ENCODE results near the gene NUP133. TPM values are rescaled to one million over a fixed set of nuclear protein-coding genes. Genes with fewer than 3 reads are reported as not detected.

The NUP133 gene
- total RNA-seq, 6 donors from 2014 or later, result 6.2 to 71.2 (median 28.3) TPM

DNA sequence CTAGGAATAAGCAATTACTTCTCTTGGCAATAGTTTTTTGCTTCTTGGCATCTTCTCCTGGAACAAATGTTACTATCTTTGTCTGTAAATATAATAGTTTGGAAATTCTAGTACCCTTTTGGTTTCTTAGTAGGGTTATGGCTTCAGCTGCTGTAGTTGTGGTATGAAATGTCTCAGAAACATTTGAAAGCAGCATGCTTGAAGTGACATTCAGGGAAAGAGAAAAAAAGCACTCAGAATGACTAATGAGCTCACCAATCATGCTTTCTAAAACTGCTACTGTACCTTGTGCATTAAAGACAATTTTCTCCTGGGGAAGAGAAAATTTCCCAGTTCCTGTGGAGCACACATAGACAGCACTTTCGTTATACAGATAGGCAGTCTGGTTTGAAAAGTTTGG lies 21.0 kb downstream of the NUP133 start:
- WGBS, 2 donors, result 97 to 100% methylated on average over 1 of the region's 1 CpG
- H3K9me3 ChIP-seq, result no peaks in the 10 kb centered on the region
- H3K4me1 ChIP-seq, result no peaks in the 10 kb centered on the region
- H3K4me3 ChIP-seq, result no peak overlapping the region
- ATAC-seq (ENCODE audit: low FRiP score in 2 of 2) (no peak), DNase-seq (no peak)
- H3K27ac ChIP-seq, result no peak overlapping the region
- TF ChIP-seq POLR2AphosphoS5 (IDR thresholded peaks at IDR 0.05), result no peak
- no peak for TF ChIP-seq CTCF (IDR thresholded peaks at IDR 0.05)
- TF ChIP-seq POLR2A (IDR thresholded peaks at IDR 0.05), result no peak
- TF ChIP-seq EP300 (IDR thresholded peaks at IDR 0.05), result no peak
- no peaks in the 10 kb centered on the region for H3K27me3 ChIP-seq
- H3K36me3 ChIP-seq, result peaks cover 20 to 96% (median 54%) of the 10 kb centered on the region in 4 donors

DNA sequence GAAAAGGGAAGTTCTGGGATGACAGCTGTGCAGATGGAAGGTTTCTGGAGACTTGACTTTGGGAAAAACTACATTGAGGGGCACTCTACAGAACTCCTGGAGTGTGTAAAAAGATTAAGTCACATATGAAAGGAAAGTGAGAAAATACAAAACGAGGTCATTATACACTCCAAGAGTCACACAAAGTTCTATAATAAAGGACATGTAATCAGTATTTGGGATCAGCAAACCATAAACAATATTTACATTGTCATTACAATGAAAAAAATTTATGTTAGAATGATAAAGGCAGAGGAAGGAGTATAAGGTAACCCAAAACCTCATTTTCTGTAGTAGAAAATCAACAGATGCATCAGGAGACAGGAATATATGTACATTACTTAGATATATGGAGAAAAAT lies 22.8 kb downstream of the NUP133 start:
- 82 to 85% methylated on average over 1 of the region's 1 CpG for WGBS, 2 donors
- Histone ChIP-seq H3K9me3 (no peaks in the 10 kb centered on the region), H3K4me1 (no peaks in the 10 kb centered on the region), H3K27ac (no peak overlapping the region), H3K27me3 (no peaks in the 10 kb centered on the region), H3K36me3 (peaks cover 23 to 96% (median 55%) of the 10 kb centered on the region in 4 donors), H3K4me3 (no peak overlapping the region)
- ATAC-seq (ENCODE audit: low FRiP score in 2 of 2) (no peak), DNase-seq (no peak)
- TF ChIP-seq POLR2A (IDR thresholded peaks at IDR 0.05) (no peak), POLR2AphosphoS5 (IDR thresholded peaks at IDR 0.05) (no peak), EP300 (IDR thresholded peaks at IDR 0.05) (no peak), CTCF (IDR thresholded peaks at IDR 0.05) (no peak)

- Histone ChIP-seq H3K4me1 (no peaks in the 10 kb centered on the region), H3K9me3 (no peaks in the 10 kb centered on the region), H3K36me3 (peaks cover 16 to 94% (median 44%) of the 10 kb centered on the region in 4 donors), H3K4me3 (no peak overlapping the region), H3K27me3 (no peaks in the 10 kb centered on the region), H3K27ac (no peak overlapping the region)
- DNase-seq, result no peak
- ATAC-seq (ENCODE audit: low FRiP score in 2 of 2), result no peak
- WGBS, 2 donors, result 76 to 99% methylated on average over 5 of the region's 5 CpGs
- no peak for TF ChIP-seq POLR2AphosphoS5 (IDR thresholded peaks at IDR 0.05)
- no peak for TF ChIP-seq EP300 (IDR thresholded peaks at IDR 0.05)
- TF ChIP-seq POLR2A (IDR thresholded peaks at IDR 0.05), result no peak
- TF ChIP-seq CTCF (IDR thresholded peaks at IDR 0.05), result no peak
These were observed 25.6 kb downstream of the NUP133 start for GRCh38 chr1:229482511-229482910.

DNA sequence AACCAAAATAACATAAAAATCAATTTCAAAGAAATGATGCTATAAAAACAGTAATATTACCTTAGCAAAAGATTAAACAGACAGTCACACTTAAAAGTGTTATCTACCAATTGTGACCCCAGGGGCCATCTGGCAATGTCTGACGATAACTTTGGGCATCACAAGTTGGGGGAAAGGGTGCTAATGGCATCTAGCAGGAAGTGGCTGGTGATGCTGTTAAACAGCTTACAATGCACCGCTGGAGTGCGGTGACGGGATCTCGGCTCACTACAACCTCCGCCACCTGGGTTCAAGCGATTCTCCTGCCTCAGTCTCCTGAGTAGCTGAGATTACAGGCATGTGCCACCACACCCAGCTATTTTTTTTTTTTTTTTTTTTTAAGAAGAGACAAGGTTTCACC lies 27.6 kb downstream of the NUP133 start:
- H3K9me3 ChIP-seq, result no peaks in the 10 kb centered on the region
- no peaks in the 10 kb centered on the region for H3K4me1 ChIP-seq
- H3K27ac ChIP-seq, result no peak overlapping the region
- no peak overlapping the region for H3K4me3 ChIP-seq
- 91 to 96% methylated on average over 7 of the region's 7 CpGs for WGBS, 2 donors
- peaks cover 19 to 94% (median 46%) of the 10 kb centered on the region in 4 donors for H3K36me3 ChIP-seq
- ATAC-seq (ENCODE audit: low FRiP score in 2 of 2), result no peak
- TF ChIP-seq CTCF (IDR thresholded peaks at IDR 0.05), result no peak
- TF ChIP-seq POLR2AphosphoS5 (IDR thresholded peaks at IDR 0.05), result no peak
- TF ChIP-seq EP300 (IDR thresholded peaks at IDR 0.05), result no peak
- TF ChIP-seq POLR2A (IDR thresholded peaks at IDR 0.05), result no peak
- no peaks in the 10 kb centered on the region for H3K27me3 ChIP-seq
- no peak for DNase-seq

DNA sequence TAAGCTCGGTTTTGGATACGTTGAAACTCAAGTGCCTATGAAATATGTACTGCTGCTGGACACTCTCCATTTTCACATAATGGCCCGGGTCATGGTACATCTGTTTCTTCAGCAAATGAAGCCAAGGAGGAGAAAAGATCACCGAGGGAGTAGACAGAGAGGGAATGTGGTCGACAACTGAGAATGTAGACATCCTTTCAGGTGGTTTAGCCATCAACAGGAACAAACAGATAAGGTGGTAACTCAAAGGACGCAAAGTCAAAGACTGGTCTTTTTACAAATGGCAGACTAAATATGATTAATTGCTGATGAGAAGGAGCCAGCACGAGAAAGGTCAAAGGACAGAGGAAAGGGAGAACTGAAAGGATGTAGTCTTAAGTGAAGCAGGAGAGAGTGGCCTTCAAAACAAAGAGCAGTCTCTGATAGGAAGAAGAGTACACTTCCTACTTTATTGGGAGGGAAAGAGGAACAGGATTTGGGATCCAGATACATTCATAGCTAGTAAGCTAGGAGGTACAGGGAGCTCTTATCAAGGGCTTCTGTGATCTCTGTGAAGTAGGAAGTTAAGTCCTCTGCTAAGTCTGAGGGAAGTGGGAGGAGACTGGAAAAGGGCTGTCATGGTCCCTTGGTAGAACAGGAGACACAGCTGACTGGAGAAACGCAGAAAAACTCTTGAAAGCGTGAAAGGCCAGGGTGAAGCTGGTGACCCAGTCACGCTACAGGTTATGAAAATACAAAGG lies 28.3 kb downstream of the NUP133 start:
- Histone ChIP-seq H3K36me3 (peaks cover 24 to 94% (median 48%) of the 10 kb centered on the region in 4 donors), H3K27ac (no peak overlapping the region), H3K4me1 (no peaks in the 10 kb centered on the region), H3K9me3 (no peaks in the 10 kb centered on the region), H3K4me3 (no peak overlapping the region), H3K27me3 (no peaks in the 10 kb centered on the region)
- no peak for TF ChIP-seq POLR2AphosphoS5 (IDR thresholded peaks at IDR 0.05)
- TF ChIP-seq EP300 (IDR thresholded peaks at IDR 0.05), result no peak
- TF ChIP-seq POLR2A (IDR thresholded peaks at IDR 0.05), result no peak
- no peak for TF ChIP-seq CTCF (IDR thresholded peaks at IDR 0.05)
- ATAC-seq (ENCODE audit: low FRiP score in 2 of 2) (no peak), DNase-seq (no peak)
- WGBS, 2 donors, result 67 to 79% methylated on average over 10 of the region's 10 CpGs
